Stimulated activated CD4-positive, alpha-beta T cell treated with anti-CD3 and anti-CD28 coated beads, Interleukin-4, amount 100 ng/mL, for 48 hours (primary cell): ENCODE measurements around the gene REEP6.

Experiments
- DNase-seq, 2 donors: peaks; one replicate each; pipeline ENCODE4 v3.0.0-alpha.2; 2020; ENCODE audit warnings: low read depth in 2 of 2

The REEP6 gene

DNA sequence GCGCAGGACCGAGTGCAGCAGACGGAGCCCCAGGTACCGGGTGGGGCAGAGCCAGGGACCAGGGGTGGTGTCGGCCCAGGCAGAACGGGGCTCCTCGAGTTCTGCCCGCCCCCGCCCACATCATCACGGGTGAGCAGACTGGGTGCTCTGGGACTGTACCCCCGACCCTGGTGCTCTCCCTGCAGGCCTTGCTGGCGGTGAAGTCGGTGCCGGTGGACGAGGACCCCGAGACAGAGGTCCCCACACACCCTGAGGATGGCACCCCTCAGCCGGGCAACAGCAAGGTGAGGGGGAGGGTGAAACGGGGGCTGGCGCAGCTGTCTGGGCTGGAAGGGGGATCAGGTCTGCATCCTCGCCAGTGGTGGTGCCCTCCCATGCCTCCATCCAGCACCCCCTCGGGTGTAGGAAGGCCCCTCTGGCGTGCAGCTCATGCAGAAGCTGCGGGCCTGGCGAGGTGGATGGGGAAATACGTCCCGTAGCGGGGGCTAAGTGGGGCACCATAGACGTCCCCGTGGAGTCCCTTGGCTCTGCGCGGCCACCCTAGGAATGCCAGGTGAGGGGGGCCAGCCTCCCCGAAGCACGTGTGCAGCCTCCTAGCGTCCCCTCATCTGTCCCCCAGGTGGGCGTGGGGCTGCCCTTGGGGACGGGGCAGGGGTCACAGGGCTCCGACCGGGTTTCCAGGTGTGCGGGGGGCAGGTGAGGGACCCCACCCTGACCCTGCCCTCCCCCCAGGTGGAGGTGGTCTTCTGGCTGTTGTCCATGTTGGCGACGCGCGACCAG, 34.7 kb upstream of the REEP6 start:
- DNase-seq, result no peak

DNA sequence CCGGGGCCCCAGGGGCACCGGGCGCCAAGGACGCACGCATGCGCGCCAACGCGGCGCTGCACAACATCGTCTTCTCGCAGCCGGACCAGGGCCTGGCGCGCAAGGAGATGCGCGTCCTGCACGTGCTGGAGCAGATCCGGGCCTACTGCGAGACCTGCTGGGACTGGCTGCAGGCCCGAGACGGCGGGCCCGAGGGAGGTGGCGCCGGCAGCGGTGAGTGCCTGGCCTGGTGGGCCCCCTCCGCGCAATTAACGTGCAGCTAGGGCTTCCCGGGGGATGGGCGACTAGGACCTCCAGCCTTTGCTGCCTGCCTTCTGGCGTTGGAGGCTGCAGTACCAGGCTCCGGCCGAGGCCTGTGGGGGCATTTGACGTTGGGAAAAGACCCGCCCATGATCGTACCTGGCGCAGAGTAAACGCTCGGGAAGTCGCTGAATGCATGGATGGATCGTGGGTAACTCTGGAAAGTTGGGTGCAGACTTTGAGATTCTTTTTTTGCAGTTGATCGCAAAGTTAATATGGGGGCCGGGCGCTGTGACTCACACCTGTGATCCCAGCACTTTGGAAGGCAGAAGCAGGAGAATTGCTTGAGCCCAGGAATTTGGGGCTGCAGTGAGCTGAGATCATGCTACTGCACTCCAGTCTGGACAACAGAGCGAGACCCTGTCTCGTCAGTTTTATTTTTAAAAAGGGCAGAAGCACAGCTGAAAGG, 33.8 kb upstream of the REEP6 start:
- DNase-seq, result no peak

DNA sequence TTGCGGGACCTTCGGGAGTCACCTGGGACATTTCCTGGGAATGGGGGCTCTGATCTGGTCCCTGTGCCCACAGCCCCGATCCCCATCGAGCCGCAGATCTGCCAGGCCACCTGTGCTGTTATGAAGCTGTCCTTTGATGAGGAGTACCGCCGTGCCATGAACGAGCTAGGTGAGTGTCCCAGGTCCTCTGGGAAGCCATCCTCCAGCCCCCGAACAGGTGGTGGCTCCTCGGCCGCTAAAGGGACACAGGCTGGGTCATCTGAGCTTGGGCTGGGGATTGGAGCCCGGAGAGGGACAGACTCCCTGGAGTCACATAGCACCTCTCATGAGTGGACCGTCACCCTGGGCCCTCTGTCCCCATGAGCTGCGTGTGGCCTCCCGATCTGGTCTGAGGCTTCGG, 33.1 kb upstream of the REEP6 start:
- DNase-seq, result no peak

DNA sequence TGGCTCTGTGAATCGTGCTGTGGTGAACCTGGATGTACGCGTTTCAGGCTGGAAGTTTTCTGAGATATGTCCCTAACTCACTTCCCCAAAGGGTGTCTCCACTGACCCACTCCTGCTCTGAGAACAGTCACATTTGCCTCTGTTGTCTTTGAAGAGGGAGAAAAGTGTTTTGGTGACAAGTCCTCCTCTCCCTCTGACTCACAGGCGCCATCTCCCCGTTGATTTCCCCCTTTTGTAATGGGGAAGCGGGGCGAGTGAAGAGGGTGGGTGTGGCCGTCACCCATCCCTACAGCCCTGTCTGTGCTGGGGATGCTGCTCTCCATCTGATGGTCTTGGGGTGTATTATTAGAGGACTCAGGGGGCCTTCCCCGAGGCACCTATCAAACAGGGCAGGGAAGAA, 31.5 kb upstream of the REEP6 start:
- DNase-seq, result no peak

GRCh38 chr19:1460033-1460995, 30.7 kb upstream of the REEP6 start:
- no peak for DNase-seq

DNA sequence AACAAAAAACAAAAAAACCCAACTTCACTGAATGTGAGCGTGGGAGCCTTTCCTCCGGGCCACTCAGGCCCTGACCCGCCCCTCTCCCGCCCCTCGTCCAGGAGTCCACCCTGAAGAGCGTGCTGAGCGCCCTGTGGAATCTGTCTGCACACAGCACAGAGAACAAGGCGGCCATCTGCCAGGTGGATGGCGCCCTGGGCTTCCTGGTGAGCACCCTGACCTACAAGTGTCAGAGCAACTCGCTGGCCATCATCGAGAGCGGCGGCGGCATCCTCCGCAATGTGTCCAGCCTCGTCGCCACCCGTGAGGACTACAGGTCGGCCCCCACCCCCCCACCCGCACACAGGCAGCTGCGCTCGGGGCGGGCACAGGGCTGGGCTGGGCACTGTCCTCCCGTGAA, 29.1 kb upstream of the REEP6 start:
- no peak for DNase-seq

- DNase-seq, result no peak
Observed at GRCh38 chr19:1465191-1466016, 25.6 kb upstream of the REEP6 start.

- no peak for DNase-seq
Observed at GRCh38 chr19:1466018-1466460, 24.9 kb upstream of the REEP6 start.

- no peak for DNase-seq
Observed at GRCh38 chr19:1466461-1467214, 24.3 kb upstream of the REEP6 start.

- no peak for DNase-seq
Observed at GRCh38 chr19:1467215-1467489, 23.8 kb upstream of the REEP6 start.

DNA sequence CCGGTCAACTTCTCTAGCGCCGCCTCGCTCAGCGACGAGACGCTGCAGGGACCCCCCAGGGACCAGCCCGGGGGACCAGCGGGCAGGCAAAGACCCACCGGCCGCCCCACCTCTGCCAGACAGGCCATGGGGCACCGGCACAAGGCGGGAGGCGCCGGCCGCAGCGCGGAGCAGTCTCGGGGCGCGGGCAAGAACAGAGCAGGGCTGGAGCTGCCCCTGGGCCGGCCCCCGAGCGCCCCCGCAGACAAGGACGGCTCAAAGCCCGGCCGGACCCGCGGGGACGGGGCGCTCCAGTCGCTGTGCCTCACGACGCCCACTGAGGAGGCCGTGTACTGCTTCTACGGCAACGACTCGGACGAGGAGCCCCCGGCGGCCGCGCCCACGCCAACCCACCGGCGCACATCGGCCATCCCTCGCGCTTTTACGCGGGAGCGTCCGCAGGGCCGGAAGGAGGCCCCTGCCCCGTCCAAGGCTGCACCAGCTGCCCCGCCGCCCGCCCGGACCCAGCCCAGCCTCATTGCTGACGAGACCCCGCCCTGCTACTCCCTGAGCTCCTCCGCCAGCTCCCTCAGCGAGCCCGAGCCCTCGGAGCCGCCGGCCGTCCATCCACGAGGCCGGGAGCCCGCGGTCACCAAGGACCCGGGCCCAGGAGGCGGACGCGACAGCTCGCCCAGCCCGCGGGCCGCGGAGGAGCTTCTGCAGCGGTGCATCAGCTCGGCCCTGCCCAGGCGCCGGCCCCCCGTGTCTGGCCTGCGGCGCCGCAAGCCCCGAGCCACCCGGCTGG, 23.3 kb upstream of the REEP6 start:
- no peak for DNase-seq

- DNase-seq, result no peak
Observed at GRCh38 chr19:1468274-1468820, 22.6 kb upstream of the REEP6 start.

DNA sequence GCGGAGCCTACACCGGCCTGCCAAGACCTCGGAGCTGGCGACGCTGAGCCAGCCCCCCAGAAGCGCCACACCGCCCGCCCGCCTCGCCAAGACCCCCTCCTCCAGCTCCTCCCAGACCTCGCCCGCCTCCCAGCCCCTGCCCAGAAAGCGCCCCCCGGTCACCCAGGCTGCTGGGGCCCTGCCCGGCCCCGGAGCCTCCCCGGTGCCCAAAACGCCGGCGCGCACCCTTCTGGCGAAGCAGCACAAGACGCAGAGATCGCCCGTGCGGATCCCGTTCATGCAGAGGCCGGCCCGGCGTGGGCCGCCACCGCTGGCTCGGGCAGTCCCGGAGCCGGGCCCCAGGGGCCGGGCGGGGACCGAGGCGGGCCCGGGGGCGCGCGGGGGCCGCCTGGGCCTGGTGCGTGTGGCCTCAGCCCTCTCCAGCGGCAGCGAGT, 22.1 kb upstream of the REEP6 start:
- DNase-seq, result peak in 1 of 2 donors; percentile 49

GRCh38 chr19:1469255-1470054, 21.5 kb upstream of the REEP6 start:
- no peak for DNase-seq

GRCh38 chr19:1470055-1470304, 21.0 kb upstream of the REEP6 start:
- no peak for DNase-seq

GRCh38 chr19:1470305-1471009, 20.5 kb upstream of the REEP6 start:
- DNase-seq, result peak; percentile 57 to 64

- no peak for DNase-seq
Observed at GRCh38 chr19:1471010-1471514, 19.9 kb upstream of the REEP6 start.

DNA sequence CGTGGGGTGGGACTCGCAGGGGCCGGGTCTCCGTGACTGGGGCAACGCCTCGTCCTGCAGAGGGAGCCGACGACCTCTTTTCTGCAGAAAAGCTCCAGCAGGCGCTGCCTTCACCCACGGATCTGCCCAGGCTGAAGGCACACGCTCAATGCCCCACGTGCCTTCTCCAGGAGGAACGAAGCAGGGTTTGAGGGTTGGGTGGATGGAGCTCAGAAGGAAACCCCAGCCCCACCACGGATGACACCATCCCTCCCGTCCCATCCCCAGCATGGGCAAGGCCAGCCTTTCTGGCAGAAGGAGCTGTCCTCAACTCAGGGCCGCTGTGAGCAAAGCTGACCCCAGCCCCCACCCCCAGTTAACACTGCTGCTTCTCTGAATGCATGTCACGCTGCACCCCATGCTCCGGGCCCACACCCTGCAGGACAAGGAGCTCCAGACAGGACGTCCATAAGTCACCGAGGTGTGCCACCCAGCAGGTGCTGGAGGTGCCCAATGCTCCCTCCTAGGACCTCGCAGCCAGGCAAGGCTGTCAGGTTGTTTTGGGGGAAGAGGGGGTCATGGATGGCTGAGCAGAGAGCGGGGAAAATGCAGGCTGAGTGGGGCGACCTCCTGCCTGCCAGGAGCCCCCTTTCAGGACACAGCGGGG, 19.3 kb upstream of the REEP6 start:
- DNase-seq, result no peak
